Fibroblast of the aortic adventitia (primary cell): ENCODE results near the gene ATP2B2. TPM values are rescaled to one million over a fixed set of nuclear protein-coding genes. Genes with fewer than 3 reads are reported as not detected.

Experiments used
- DNase-seq: peaks from one replicate; pipeline ENCODE4 v3.0.0-alpha.2; 2010; ENCODE audit warnings: low read depth
- H3K4me3 ChIP-seq: 2 replicates; pipeline ENCODE4 v1.5.1; 2011; ENCODE audit warnings: low read depth, mild to moderate bottlenecking, control low read depth, low read length, moderate library complexity
- CTCF ChIP-seq: IDR thresholded peaks from 2 replicates; pipeline ENCODE4 v1.5.1; 2011; ENCODE audit warnings: mild to moderate bottlenecking, low read length, control low read depth, inconsistent platforms; ENCODE audit not compliant: insufficient read depth
- total RNA-seq: library from RNA; depleted of rRNA; stranded (reverse); fragments of >200 nt; gene quantifications from 2 replicates; pipeline ENCODE4 v1.2.3, GENCODE V29; 2012; ENCODE audit warnings: low replicate concordance

Gene ATP2B2
- total RNA-seq, 1 donor: not detected

GRCh38 chr3:10524270-10524669, 18.9 kb upstream of the ATP2B2 start:
- no peak overlapping the region for H3K4me3 ChIP-seq
- no peak for TF ChIP-seq CTCF
- no peak for DNase-seq

GRCh38 chr3:10523561-10523960, 18.2 kb upstream of the ATP2B2 start:
- no peak overlapping the region for H3K4me3 ChIP-seq
- DNase-seq: no peak
- TF ChIP-seq CTCF: no peak

- DNase-seq: no peak
- TF ChIP-seq CTCF: no peak
Measured at GRCh38 chr3:10522646-10523303, 17.4 kb upstream of the ATP2B2 start.

GRCh38 chr3:10521772-10522441, 16.5 kb upstream of the ATP2B2 start:
- DNase-seq: no peak
- no peak for TF ChIP-seq CTCF
- no peak overlapping the region for H3K4me3 ChIP-seq

More at GRCh38 chr3:10522646-10523303, 17.4 kb upstream of the ATP2B2 start:
- H3K4me3 ChIP-seq: no peak overlapping the region

GRCh38 chr3:10520072-10520471, 14.7 kb upstream of the ATP2B2 start:
- TF ChIP-seq CTCF: no peak
- no peak overlapping the region for H3K4me3 ChIP-seq
- no peak for DNase-seq

- H3K4me3 ChIP-seq: no peak overlapping the region
- TF ChIP-seq CTCF: no peak
- no peak for DNase-seq
Measured at GRCh38 chr3:10519236-10519635, 13.8 kb upstream of the ATP2B2 start.
